ENCODE data around the gene USP6NL. TPM values are rescaled to one million over a fixed set of nuclear protein-coding genes. Genes with fewer than 3 reads are reported as not detected.

USP6NL gene
- total RNA-seq, 1 experiment from 2014 or later: 24.6 TPM

DNA sequence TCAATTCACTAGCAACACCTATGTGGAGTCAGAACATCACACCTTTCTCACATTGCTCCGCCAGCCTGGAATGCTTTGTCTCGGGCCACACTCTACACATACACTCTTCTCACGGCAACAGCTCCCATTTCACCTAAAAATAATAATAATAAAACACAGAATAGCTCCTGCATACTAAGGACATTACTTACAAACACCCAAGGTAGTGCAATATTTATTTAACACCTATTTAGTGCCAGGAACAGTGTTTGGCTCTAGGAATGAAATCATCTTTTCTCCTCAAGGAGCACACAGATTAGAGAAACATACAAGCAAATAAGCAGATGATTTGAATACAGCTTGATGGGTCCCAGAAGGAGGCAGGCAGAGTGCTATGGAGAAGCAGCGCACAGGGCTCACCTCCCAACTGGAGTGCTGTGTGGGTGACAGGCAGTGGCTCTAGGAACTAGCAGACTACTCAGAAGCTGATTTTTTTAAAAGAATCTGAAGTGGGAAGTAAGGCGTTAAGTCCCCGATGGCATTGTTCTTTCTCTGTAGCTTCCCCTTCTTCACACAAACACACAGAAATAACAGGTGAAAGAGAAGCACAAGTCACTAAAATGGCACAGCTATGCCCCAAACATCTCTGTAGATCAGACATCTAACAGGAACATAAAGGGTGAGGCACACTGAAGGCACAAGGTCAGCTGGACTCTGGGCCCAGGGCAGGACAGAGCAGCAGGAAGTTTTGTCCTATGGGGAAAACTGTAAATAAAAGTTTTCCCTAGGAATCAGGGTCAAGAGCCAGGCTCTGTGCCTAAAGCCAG is 16.7 kb downstream of the USP6NL start (continued):
- TF ChIP-seq ZNF274 (IDR thresholded peaks at IDR 0.05; ENCODE audit: low read depth, low read length): no peak
- TF ChIP-seq, protein P1, sequence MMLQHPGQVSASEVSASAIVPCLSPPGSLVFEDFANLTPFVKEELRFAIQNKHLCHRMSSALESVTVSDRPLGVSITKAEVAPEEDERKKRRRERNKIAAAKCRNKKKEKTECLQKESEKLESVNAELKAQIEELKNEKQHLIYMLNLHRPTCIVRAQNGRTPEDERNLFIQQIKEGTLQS (IDR thresholded peaks at IDR 0.05): no peak
- no peak for TF ChIP-seq EGR1 (IDR thresholded peaks at IDR 0.05; ENCODE audit: low read depth)
- no peak for TF ChIP-seq TCF7L2 (IDR thresholded peaks at IDR 0.05; ENCODE audit: borderline replicate concordance, extremely low read depth, insufficient read depth, insufficient read length)
- TF ChIP-seq, protein P2, sequence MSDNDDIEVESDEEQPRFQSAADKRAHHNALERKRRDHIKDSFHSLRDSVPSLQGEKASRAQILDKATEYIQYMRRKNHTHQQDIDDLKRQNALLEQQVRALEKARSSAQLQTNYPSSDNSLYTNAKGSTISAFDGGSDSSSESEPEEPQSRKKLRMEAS (IDR thresholded peaks at IDR 0.05): no peak

DNA sequence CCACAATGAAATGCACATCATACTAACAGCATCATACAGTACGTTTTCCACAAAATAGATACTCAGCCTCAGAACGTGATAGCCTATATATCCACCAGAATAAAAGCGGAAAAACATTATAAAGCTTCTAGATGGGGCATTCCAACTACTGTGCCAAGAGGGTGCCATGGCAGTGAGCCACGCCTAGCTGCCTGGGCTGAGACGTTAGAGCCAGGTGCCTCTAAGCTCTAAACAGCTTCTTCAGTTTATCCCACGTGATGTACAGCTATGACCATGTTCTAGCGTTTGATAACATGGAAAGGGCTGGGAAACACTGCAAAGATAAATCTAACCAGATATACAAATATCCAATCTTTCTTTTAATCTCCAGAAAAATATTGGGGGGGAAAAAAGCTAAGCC is 17.8 kb downstream of the USP6NL start:
- no peak for DNase-seq (ENCODE audit: low read depth, low spot score)
- Histone ChIP-seq H3K9ac (ENCODE audit: low read length) (no peak overlapping the region), H3K4me1 (ENCODE audit: control insufficient read depth in 1 of 2, insufficient read depth in 2 of 2, low read length in 2 of 2) (peaks cover 0 to 9% of the 10 kb centered on the region in 2 experiments; a peak in 2 of 4 replicates), H3K79me2 (ENCODE audit: insufficient read depth, low read length) (peaks cover 93% of the 10 kb centered on the region), H2AFZ (ENCODE audit: low read depth, low read length, poor library complexity, severe bottlenecking) (no peak overlapping the region), H3K9me3 (ENCODE audit: control insufficient read depth in 1 of 2, insufficient read depth in 1 of 2, low read depth in 1 of 2, low read length in 2 of 2) (no peaks in the 10 kb centered on the region), H4K20me1 (ENCODE audit: insufficient read depth) (peaks cover 4% of the 10 kb centered on the region), H3K4me2 (ENCODE audit: low read length) (no peak overlapping the region), H3K4me3 (replicated peaks in 1 of 2; ENCODE audit: low read depth in 1 of 2, low read length in 2 of 2) (no peak overlapping the region), H3K36me3 (ENCODE audit: control insufficient read depth in 1 of 2, insufficient read depth in 2 of 2, low read length in 2 of 2) (no peaks in the 10 kb centered on the region), H3K27me3 (ENCODE audit: insufficient read depth, low read length) (no peaks in the 10 kb centered on the region), H3K27ac (ENCODE audit: low read depth, low read length) (no peak overlapping the region), H3K9me2 (ENCODE audit: insufficient read depth) (no peaks in the 10 kb centered on the region)
- RAD21 ChIA-PET (ENCODE audit: low non-redundant PET in 1 of 2, low total read pairs in 2 of 2, uncharacterized antibody in 2 of 2, unreplicated experiment in 2 of 2): no interaction called here
- no peak for ATAC-seq
- TF ChIP-seq EZH2phosphoT487 (IDR thresholded peaks at IDR 0.05; ENCODE audit: borderline replicate concordance) (no peak), JUND (IDR thresholded peaks at IDR 0.05) (no peak)
- TF ChIP-seq, protein P3, sequence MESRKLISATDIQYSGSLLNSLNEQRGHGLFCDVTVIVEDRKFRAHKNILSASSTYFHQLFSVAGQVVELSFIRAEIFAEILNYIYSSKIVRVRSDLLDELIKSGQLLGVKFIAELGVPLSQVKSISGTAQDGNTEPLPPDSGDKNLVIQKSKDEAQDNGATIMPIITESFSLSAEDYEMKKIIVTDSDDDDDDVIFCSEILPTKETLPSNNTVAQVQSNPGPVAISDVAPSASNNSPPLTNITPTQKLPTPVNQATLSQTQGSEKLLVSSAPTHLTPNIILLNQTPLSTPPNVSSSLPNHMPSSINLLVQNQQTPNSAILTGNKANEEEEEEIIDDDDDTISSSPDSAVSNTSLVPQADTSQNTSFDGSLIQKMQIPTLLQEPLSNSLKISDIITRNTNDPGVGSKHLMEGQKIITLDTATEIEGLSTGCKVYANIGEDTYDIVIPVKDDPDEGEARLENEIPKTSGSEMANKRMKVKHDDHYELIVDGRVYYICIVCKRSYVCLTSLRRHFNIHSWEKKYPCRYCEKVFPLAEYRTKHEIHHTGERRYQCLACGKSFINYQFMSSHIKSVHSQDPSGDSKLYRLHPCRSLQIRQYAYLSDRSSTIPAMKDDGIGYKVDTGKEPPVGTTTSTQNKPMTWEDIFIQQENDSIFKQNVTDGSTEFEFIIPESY (IDR thresholded peaks at IDR 0.05; ENCODE audit: extremely low read depth, insufficient replicate concordance, low read length): no peak
- intact Hi-C loops (cut with micrococcal nuclease): no loop called here
- BruUV-seq (replicated peaks): no TSS peak
- CTCF ChIA-PET: no interaction called here
- POLR2A ChIA-PET: no interaction called here
